ENCODE data around the gene TMEFF1. TPM values are rescaled to one million over a fixed set of nuclear protein-coding genes. Genes with fewer than 3 reads are reported as not detected.

The TMEFF1 gene, protein sequence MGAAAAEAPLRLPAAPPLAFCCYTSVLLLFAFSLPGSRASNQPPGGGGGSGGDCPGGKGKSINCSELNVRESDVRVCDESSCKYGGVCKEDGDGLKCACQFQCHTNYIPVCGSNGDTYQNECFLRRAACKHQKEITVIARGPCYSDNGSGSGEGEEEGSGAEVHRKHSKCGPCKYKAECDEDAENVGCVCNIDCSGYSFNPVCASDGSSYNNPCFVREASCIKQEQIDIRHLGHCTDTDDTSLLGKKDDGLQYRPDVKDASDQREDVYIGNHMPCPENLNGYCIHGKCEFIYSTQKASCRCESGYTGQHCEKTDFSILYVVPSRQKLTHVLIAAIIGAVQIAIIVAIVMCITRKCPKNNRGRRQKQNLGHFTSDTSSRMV
- 2.9 and 5.1 TPM in 2 replicates for total RNA-seq

DNA sequence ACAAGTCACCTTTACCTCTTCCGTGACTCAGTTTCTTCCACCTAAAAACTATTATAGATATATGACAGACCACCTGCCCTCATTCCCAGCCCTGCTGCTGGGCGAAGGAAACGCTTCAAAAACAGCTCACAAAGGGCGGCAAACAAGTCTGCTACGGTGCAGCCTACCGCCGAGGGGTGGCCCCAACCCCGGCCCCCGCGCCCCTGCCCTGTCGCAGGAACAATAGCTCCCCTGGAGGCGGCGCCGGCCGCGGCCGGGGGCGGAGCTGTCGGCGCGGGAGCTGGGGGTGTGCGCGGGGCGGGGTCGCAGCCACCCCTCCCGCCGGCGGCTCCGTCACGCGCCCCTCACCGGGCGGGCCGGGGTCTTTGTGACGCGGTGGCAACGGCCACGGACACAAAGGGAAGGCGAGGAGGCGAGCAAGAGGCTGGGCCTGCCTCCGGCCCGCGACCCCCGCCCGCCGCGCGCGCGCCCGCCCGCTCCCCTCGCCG, at the start of gene TMEFF1:
Gene TMEFF1 (plus strand): TSS at position 362 of the 488 bp plus-strand sequence. CDS start 396 bp downstream, outside the sequence.

DNA sequence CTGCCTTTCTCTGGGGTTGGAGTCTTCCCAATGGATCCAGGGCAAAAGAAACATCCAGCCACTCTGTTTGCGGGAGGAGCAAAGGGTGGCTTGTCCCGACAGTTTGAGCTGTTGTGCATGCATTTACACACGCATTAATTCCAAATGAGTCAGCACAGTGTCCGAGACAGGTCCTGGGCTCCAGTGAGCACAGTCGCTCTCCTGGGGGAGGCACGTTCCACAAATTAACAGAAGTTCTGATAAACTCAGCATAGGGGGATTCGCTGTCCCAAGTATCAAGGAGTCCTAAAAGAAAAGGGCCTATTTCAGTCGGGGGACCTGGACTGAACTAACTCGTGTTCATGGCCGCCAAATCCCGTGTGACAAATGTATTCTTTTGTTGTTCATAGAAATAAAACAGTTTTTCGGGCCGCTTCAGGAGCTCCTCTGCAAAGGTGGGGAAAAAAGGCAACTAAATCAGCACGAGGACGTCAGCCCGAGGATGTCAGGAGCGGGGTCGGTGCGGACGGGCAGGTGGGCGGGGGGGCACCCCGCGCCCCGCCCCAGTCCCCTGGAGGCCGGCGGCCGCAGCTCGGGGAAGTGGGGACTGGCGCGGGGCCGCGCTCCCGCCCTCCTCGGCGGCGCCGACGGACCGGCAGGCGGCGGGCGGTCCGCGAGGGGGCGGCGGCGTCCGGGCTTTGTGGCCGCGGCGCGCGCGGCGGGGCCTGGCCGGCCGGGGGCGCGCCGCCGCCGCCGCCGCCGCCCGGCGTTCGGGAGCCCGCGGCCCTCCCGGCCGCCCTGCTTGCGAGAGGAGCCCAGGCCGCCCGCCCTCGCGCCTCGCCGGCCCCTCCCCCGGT, 46.2 kb upstream of the TMEFF1 start, which contains the start of gene MSANTD3:
Gene MSANTD3 (plus strand): TSS at position 614 of the 836 bp plus-strand sequence. CDS start 14,796 bp downstream, outside the sequence.

DNA sequence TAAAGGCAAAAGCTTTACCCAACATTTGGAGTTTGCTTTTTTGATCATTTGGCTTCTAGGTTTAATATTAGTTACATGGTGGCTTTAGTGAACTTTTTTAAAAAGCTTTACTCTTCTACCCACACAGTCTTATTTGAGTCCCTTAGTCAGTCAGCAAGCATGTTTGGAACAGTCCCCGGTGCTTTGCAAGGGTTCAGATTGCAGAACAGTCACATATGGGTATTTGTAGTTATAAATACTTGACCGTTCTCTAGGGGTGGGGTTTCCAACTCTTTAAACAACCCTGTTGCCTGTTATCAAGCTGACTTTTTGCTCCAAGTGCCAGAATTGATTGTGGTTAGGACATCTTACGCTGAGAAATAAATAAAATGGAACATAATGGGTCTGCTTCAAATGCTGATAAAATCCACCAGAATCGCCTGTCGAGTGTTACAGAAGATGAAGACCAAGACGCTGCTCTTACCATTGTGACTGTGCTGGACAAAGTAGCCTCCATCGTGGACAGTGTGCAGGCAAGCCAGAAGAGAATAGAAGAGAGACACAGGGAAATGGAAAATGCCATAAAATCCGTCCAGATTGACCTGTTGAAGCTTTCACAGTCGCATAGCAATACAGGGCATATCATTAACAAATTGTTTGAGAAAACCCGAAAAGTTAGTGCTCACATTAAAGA, 105.0 kb downstream of the TMEFF1 start, which contains the start of gene CAVIN4:
Gene CAVIN4 (plus strand): TSS at position 304 of the 673 bp plus-strand sequence. CDS start 65 bp downstream, at position 369.

Other genes with a start within 250 kb of the TMEFF1 start
- 35.1 and 39.6 TPM in 2 replicates for gene TEX10, start 120.2 kb upstream of the TMEFF1 start, total RNA-seq
- gene MSANTD3, start 46.0 kb upstream of the TMEFF1 start, total RNA-seq: 66.5 and 79.6 TPM in 2 replicates
- gene CAVIN4, start 104.9 kb downstream of the TMEFF1 start, total RNA-seq: 1.2 and 1.7 TPM in 2 replicates

Measured in smooth muscle cell of trachea (primary cell).